Measurements from ENCODE around the gene CELSR1. TPM values are rescaled to one million over a fixed set of nuclear protein-coding genes. Genes with fewer than 3 reads are reported as not detected.

The CELSR1 gene
- total and polyA plus RNA-seq, 2 of the 13 experiments (the other 11 are each of a cell fraction or from before 2014, with no cell fraction given), result 0.78 to 1.8 TPM

DNA sequence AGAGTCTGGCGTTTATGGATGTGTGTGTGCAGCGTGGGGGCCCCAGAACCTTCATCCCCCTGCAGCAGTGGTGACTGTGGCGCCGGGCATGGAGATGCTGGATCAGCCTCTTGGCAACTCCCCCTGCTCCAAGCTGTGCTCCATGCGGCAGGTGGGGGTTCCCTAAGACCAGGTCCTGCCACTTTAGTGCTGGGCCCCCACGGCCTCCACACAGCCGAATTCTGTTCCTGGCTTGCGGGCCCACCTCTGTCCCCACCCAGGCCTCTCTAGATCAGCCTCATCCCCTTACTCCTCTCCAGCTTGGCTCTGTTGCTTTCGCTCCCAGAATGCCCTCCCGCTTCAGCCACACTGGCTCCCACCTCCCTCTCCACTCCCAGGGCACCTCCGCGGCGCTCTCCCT, 142.3 kb downstream of the CELSR1 start:
- H3K9me3 ChIP-seq (ENCODE audit: low read length), result no peaks in the 10 kb centered on the region
- ATAC-seq, result no peak
- WGBS (ENCODE audit: low lambda C conversion rate), result 88% methylated on average over 9 of the region's 13 CpGs
- intact Hi-C loops (cut with micrococcal nuclease; ENCODE audit: unreplicated experiment), result loop anchor here (5.0 kb wide), 1 partner anchor 382 kb away; no protein-coding TSS in a partner anchor
- in situ Hi-C loops (cut with HindIII; ENCODE audit: extremely low pct_ligation_motif_present, low pct_unique_long_range_greater_than_20kb), result no loop called here
- no peak overlapping the region for H2AFZ ChIP-seq (ENCODE audit: low read length)
- no peak overlapping the region for H3K27ac ChIP-seq (ENCODE audit: extremely low read length, insufficient read depth, low read length)
- no peak for DNase-seq (ENCODE audit: low spot score)
- H3K36me3 ChIP-seq (replicated peaks in 1 of 2; ENCODE audit: control insufficient read depth in 1 of 2, insufficient read depth in 2 of 2, low read length in 2 of 2), result no peaks in the 10 kb centered on the region
- FAIRE-seq, result no peak
- H3K79me2 ChIP-seq (ENCODE audit: insufficient read depth, low read length), result no peaks in the 10 kb centered on the region
- ChIA-PET CTCF (ENCODE audit: low intra/inter-chr PET ratio, low total read pairs) (no interaction called here), POLR2A (no interaction called here)
- BruUV-seq (replicated peaks), result no TSS peak
- no peaks in the 10 kb centered on the region for H4K20me1 ChIP-seq (ENCODE audit: insufficient read depth, low read length)
- H3K4me2 ChIP-seq (ENCODE audit: low read depth, low read length), result no peak overlapping the region
- no peak overlapping the region for H3K9ac ChIP-seq (ENCODE audit: insufficient read depth, low read depth, low read length)
- no peak overlapping the region for H3K4me3 ChIP-seq (replicated peaks in 1 of 3; ENCODE audit: insufficient read depth in 1 of 3, low read depth in 2 of 3, low read length in 3 of 3)
- no peaks in the 10 kb centered on the region; a peak in 1 of 5 replicates for H3K27me3 ChIP-seq (ENCODE audit: control insufficient read depth in 1 of 2, insufficient read depth in 2 of 2, low read length in 2 of 2)
- TF ChIP-seq CREM (IDR thresholded peaks at IDR 0.05) (no peak), CREM (CRISPR knock-in tag; IDR thresholded peaks at IDR 0.05) (no peak)
- peaks cover 17% of the 10 kb centered on the region for H3K4me1 ChIP-seq (ENCODE audit: insufficient read depth, low read length)

DNA sequence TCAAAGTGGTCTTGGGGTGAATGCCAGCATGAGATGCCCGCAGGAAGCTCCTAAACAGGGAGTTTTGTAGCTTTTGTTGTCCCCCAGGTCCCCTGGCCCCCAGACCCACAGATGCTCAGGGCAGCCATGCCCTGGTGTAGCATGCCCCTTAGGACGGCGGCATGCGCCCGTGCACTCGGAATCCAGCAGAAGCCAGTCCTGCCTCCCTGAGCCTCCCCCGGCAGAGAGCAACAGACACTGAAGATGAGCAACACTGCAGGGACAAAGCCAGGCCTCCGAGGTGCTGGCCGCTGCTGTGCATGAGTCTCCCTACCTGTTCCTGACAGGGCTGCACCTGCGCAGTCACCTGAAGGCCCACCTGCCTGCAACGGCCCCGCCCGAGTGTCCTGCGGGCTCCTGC, 142.8 kb downstream of the CELSR1 start:
- no peak for DNase-seq (ENCODE audit: low spot score)
- CTCF ChIA-PET (ENCODE audit: low intra/inter-chr PET ratio, low total read pairs), result no interaction called here
- H2AFZ ChIP-seq (ENCODE audit: low read length), result no peak overlapping the region
- H3K36me3 ChIP-seq (replicated peaks in 1 of 2; ENCODE audit: control insufficient read depth in 1 of 2, insufficient read depth in 2 of 2, low read length in 2 of 2), result no peaks in the 10 kb centered on the region
- no peaks in the 10 kb centered on the region; a peak in 1 of 5 replicates for H3K27me3 ChIP-seq (ENCODE audit: control insufficient read depth in 1 of 2, insufficient read depth in 2 of 2, low read length in 2 of 2)
- H3K4me3 ChIP-seq (replicated peaks in 1 of 3; ENCODE audit: insufficient read depth in 1 of 3, low read depth in 2 of 3, low read length in 3 of 3), result no peak overlapping the region
- FAIRE-seq, result no peak
- intact Hi-C loops (cut with micrococcal nuclease; ENCODE audit: unreplicated experiment), result loop anchor here (5.0 kb wide), 1 partner anchor 383 kb away; no protein-coding TSS in a partner anchor
- no peak overlapping the region for H3K27ac ChIP-seq (ENCODE audit: extremely low read length, insufficient read depth, low read length)
- H3K9me3 ChIP-seq (ENCODE audit: low read length), result no peaks in the 10 kb centered on the region
- no peak for ATAC-seq
- POLR2A ChIA-PET, result no interaction called here
- peaks cover 21% of the 10 kb centered on the region for H3K4me1 ChIP-seq (ENCODE audit: insufficient read depth, low read length)
- no peak overlapping the region for H3K4me2 ChIP-seq (ENCODE audit: low read depth, low read length)
- no peaks in the 10 kb centered on the region for H4K20me1 ChIP-seq (ENCODE audit: insufficient read depth, low read length)
- 68% methylated on average over 6 of the region's 14 CpGs for WGBS (ENCODE audit: low lambda C conversion rate)
- no peak overlapping the region for H3K9ac ChIP-seq (ENCODE audit: insufficient read depth, low read depth, low read length)
- in situ Hi-C loops (cut with HindIII; ENCODE audit: extremely low pct_ligation_motif_present, low pct_unique_long_range_greater_than_20kb), result loop anchor here (5.0 kb wide), 1 partner anchor 37 kb away; no protein-coding TSS in a partner anchor
- no peaks in the 10 kb centered on the region for H3K79me2 ChIP-seq (ENCODE audit: insufficient read depth, low read length)
- TF ChIP-seq, protein P1, sequence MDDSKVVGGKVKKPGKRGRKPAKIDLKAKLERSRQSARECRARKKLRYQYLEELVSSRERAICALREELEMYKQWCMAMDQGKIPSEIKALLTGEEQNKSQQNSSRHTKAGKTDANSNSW (CRISPR knock-in tag; IDR thresholded peaks at IDR 0.05; ENCODE audit: borderline replicate concordance), result no peak
- TF ChIP-seq NCOR1 (IDR thresholded peaks at IDR 0.05; ENCODE audit: borderline replicate concordance, low read length) (no peak), TEAD3 (CRISPR knock-in tag; optimal IDR thresholded peaks at IDR 0.05; ENCODE audit: borderline replicate concordance) (no peak), ZKSCAN1 (IDR thresholded peaks at IDR 0.05; ENCODE audit: low read length) (no peak), NAIF1 (CRISPR knock-in tag; IDR thresholded peaks at IDR 0.05; ENCODE audit: borderline replicate concordance) (no peak), PHF5A (CRISPR knock-in tag; IDR thresholded peaks at IDR 0.05; ENCODE audit: low read depth, unreplicated experiment) (no peak), ATRX (CRISPR knock-in tag; IDR thresholded peaks at IDR 0.05; ENCODE audit: borderline replicate concordance) (no peak)
- BruUV-seq (replicated peaks), result no TSS peak
